Skeletal muscle satellite cell (primary cell): ENCODE data around the gene GULP1.

Experiments used
- H3K27me3 ChIP-seq: 2 replicates; pipeline ENCODE4 v1.7.0; 2013; ENCODE audit warnings: low read length; ENCODE audit not compliant: control insufficient read depth, insufficient read depth
- H3K36me3 ChIP-seq: 2 replicates; pipeline ENCODE4 v1.7.0; 2013; ENCODE audit warnings: mild to moderate bottlenecking, control low read depth, low read length; ENCODE audit not compliant: insufficient read depth
- H3K4me1 ChIP-seq: 2 replicates; pipeline ENCODE4 v1.7.0; 2013; ENCODE audit warnings: low read length; ENCODE audit not compliant: control insufficient read depth, insufficient read depth
- H3K4me2 ChIP-seq: 2 replicates; pipeline ENCODE4 v1.7.0; 2013; ENCODE audit warnings: mild to moderate bottlenecking, low read length
- H3K4me3 ChIP-seq: 2 replicates; pipeline ENCODE4 v1.7.0; 2013; ENCODE audit warnings: low read length
- H3K9ac ChIP-seq: 2 replicates; pipeline ENCODE4 v1.7.0; 2013; ENCODE audit warnings: mild to moderate bottlenecking, low read depth, low read length, moderate library complexity
- H3K9me3 ChIP-seq: replicated peaks from 2 replicates; pipeline ENCODE4 v1.7.0; 2013; ENCODE audit warnings: mild to moderate bottlenecking, control low read depth, low read length
- small RNA-seq: library from RNA; depleted of rRNA; stranded (forward); fragments of <200 nt; gene quantifications from one replicate; pipeline ENCODE3, GENCODE V24; 2012

The GULP1 gene

DNA sequence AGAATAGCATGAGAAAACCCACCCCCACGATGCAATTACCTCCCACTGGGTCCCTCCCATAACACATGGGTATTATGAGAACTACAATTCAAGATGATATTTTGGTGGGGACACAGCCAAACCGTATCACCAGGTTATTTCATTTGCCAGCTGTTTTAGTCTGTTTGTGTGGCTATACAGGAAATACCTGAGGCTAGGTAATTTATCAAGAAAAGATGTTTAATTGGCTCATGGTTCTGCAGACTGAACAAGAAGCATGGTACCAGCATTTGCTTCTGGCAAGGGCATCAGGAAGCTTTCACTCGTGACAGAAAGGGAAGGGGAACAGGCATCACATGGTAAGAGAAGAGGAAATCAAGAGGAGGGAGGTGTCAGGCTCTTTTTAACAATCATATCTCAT, 329.2 kb downstream of the GULP1 start:
- Histone ChIP-seq H3K9ac (no peak overlapping the region), H3K36me3 (no peaks in the 10 kb centered on the region), H3K4me3 (no peak overlapping the region), H3K4me2 (no peak overlapping the region), H3K9me3 (no peaks in the 10 kb centered on the region), H3K4me1 (peaks cover 9% of the 10 kb centered on the region), H3K27me3 (no peaks in the 10 kb centered on the region)

GRCh38 chr2:188622601-188623260, 331.1 kb downstream of the GULP1 start:
- Histone ChIP-seq H3K4me3 (no peak overlapping the region), H3K4me1 (peaks cover 9% of the 10 kb centered on the region), H3K4me2 (no peak overlapping the region), H3K9ac (no peak overlapping the region), H3K36me3 (no peaks in the 10 kb centered on the region), H3K27me3 (no peaks in the 10 kb centered on the region), H3K9me3 (no peaks in the 10 kb centered on the region)

DNA sequence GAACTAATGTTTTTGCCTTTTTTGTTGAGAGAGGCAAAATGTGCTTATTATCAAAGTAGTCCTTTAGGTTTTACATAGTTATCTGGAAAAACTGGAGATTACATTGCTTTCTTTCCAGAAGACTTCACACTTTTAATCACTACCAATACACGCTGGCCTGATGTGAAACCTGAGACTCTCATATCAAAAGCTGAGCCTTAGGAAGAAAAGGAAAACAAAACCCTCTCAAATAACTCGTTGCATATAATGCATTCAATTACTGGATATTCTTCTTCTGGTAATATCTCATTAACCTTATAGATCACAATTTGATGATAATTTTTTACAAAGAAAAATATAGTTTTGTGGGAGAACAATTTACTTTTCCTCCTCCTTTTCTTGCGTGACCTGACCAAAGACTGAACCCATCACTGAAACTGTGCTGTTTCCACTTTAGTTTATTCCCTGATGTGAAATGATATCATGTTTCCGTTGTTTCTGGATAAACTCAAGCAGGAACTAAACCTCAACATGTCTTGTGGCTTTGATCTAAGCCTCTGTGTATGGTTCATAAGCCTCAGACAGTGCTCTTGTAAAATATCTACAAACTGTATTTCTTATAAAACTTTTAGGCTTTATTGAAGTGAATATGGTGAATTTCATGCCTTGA, 332.4 kb downstream of the GULP1 start:
- Histone ChIP-seq H3K4me3 (no peak overlapping the region), H3K9me3 (no peaks in the 10 kb centered on the region), H3K4me2 (peak overlapping the region; percentile 48), H3K9ac (no peak overlapping the region), H3K36me3 (no peaks in the 10 kb centered on the region), H3K4me1 (peaks cover 9% of the 10 kb centered on the region), H3K27me3 (no peaks in the 10 kb centered on the region)

GRCh38 chr2:188627471-188627870, 335.8 kb downstream of the GULP1 start:
- no peaks in the 10 kb centered on the region for H3K36me3 ChIP-seq
- H3K9me3 ChIP-seq, result no peaks in the 10 kb centered on the region
- no peak overlapping the region for H3K9ac ChIP-seq

GRCh38 chr2:188628989-188629752, 337.5 kb downstream of the GULP1 start:
- no peaks in the 10 kb centered on the region for H3K9me3 ChIP-seq
- H3K4me2 ChIP-seq, result no peak overlapping the region
- H3K4me1 ChIP-seq, result peaks cover 3% of the 10 kb centered on the region
- no peaks in the 10 kb centered on the region for H3K36me3 ChIP-seq
- H3K4me3 ChIP-seq, result no peak overlapping the region
- H3K9ac ChIP-seq, result no peak overlapping the region
- no peaks in the 10 kb centered on the region for H3K27me3 ChIP-seq

More at GRCh38 chr2:188627471-188627870, 335.8 kb downstream of the GULP1 start:
- H3K27me3 ChIP-seq, result no peaks in the 10 kb centered on the region
- H3K4me2 ChIP-seq, result no peak overlapping the region
- peaks cover 9% of the 10 kb centered on the region for H3K4me1 ChIP-seq
- no peak overlapping the region for H3K4me3 ChIP-seq

DNA sequence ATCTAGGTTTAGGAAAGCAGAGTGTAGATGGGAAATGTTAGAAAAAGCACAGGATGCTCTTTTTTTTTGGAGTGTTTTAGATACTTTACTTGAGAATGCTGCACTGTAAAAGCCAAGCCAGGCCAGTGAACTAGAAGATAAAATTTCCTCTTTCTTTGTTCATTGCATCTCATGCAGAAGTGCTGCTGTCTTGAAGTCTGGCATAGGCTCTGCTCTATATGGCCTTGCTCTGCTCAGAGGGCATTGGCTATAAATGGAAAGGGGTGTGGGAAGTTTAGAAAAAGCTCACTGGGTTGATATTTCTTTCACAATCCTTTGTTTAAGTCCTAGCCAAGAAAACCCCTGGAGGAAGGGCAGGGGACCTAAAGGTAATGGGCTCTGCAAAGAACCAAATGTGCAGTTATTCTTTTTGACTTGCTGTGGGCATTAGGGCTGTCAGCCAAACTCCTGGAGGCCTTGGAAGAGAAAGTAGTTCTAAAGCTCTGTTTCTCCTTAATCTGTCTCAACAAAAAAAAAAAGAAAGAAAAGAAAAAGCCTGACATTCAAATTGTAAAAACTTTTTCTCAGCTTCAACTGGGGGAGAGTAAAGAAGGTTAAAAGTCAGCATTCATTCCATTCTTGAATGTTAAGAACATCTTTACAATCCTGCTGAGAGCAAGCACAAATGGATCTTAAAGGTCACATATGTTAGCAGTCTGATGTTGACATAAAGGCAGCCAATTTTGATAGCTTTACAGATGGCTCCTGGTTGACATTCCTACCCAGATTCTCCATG, 338.3 kb downstream of the GULP1 start:
- no peaks in the 10 kb centered on the region for H3K27me3 ChIP-seq
- H3K9ac ChIP-seq, result no peak overlapping the region
- H3K4me2 ChIP-seq, result no peak overlapping the region
- H3K9me3 ChIP-seq, result no peaks in the 10 kb centered on the region
- H3K4me3 ChIP-seq, result no peak overlapping the region
- H3K4me1 ChIP-seq, result no peaks in the 10 kb centered on the region
- no peaks in the 10 kb centered on the region for H3K36me3 ChIP-seq

GRCh38 chr2:188631037-188631809, 339.5 kb downstream of the GULP1 start:
- no peaks in the 10 kb centered on the region for H3K4me1 ChIP-seq
- no peaks in the 10 kb centered on the region for H3K36me3 ChIP-seq
- H3K4me2 ChIP-seq, result no peak overlapping the region
- no peak overlapping the region for H3K4me3 ChIP-seq
- H3K27me3 ChIP-seq, result no peaks in the 10 kb centered on the region
- H3K9ac ChIP-seq, result no peak overlapping the region
- H3K9me3 ChIP-seq, result no peaks in the 10 kb centered on the region

- Histone ChIP-seq H3K4me1 (no peaks in the 10 kb centered on the region), H3K9ac (no peak overlapping the region), H3K36me3 (no peaks in the 10 kb centered on the region), H3K4me3 (no peak overlapping the region), H3K27me3 (no peaks in the 10 kb centered on the region), H3K9me3 (no peaks in the 10 kb centered on the region), H3K4me2 (no peak overlapping the region)
Measured at GRCh38 chr2:188634656-188635055, 343.0 kb downstream of the GULP1 start.

Small RNA genes lying within 50 kb of the gene (small RNA-seq; reads per million reads assigned to genes)
- 2.7 reads per million, percentile 74 among the genes with 10 or more reads in this experiment for gene MIR561
- gene RNA5SP114, result 0.28 reads per million
